Cardiac fibroblast (primary cell): Measurements from ENCODE around the gene ATP2C2.

ENCODE experiments used
- DNase-seq, 2 donors: peaks; one replicate each; pipeline versions ENCODE4 v3.0.0 to v3.0.0-alpha.2; 2010; ENCODE audit warnings: low read depth in 2 of 2
- H3K4me3 ChIP-seq, 2 donors: replicated peaks in 1 of 2; 1 replicate in 1 of 2; 2 replicates in 1 of 2; pipeline ENCODE4 v1.5.1; 2011; ENCODE audit warnings: low read depth in 2 of 2, low read length in 2 of 2, mild to moderate bottlenecking in 2 of 2, moderate library complexity in 1 of 2
- CTCF ChIP-seq: IDR thresholded peaks from one replicate; pipeline ENCODE4 v1.5.1; 2011; ENCODE audit warnings: low read depth, mild to moderate bottlenecking, low read length, inconsistent platforms

ATP2C2 gene

GRCh38 chr16:84503751-84504395 lies 135.5 kb downstream of the ATP2C2 start:
- no peak for TF ChIP-seq CTCF
- peak overlapping the region; percentile 95 to 97 for H3K4me3 ChIP-seq
- peak; percentile 6 to 41 for DNase-seq

DNA sequence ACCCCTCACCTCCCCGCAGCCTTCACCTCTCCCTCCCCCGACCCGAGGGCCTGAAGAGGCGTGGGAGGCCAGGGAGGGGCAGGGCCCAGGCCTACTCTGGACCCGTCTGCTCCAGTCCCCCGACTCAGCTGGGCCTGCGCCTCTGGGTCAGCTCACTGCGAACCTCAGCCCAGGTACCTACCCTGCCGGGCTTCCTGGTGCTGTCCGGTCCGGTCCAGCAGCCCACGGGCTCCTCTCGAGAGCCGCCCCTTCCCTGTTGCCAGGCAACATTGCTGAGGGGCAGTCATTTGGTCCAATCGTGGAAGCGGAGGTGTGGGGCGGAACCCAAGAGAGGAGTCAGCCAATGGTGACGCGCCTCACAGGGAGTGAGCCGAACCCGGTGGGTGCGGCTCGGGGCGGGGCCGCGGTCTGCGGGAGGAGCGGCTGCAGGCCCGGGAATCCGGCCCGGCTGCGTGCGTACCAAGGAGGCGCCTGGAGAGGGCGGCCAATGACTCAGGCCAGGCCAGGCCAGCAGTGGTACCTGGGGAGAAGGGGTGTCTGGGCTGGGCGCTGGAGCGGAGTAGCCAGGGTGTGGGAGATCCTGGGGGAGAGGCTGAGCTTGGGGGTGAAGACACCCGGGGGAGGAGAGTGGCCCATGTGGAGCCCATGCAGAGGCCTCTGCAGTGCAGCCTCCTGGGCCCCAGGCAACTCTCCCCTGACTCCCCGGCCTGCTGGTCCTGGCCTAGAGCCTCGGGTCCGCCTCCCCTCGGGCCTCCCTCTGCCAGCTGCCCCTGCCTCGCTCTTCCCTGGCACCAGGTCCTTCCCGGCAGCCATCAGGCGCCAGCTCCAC lies 136.3 kb downstream of the ATP2C2 start, which contains the start of gene MEAK7:
Gene MEAK7 (minus strand): TSS at position 240 of the 829 bp plus-strand sequence. CDS start 6,573 bp downstream, outside the sequence.
- peak within 1 kb of the TSS; percentile 95 to 97 for H3K4me3 ChIP-seq
- no peak for TF ChIP-seq CTCF
- peak; percentile 99 for DNase-seq

DNA sequence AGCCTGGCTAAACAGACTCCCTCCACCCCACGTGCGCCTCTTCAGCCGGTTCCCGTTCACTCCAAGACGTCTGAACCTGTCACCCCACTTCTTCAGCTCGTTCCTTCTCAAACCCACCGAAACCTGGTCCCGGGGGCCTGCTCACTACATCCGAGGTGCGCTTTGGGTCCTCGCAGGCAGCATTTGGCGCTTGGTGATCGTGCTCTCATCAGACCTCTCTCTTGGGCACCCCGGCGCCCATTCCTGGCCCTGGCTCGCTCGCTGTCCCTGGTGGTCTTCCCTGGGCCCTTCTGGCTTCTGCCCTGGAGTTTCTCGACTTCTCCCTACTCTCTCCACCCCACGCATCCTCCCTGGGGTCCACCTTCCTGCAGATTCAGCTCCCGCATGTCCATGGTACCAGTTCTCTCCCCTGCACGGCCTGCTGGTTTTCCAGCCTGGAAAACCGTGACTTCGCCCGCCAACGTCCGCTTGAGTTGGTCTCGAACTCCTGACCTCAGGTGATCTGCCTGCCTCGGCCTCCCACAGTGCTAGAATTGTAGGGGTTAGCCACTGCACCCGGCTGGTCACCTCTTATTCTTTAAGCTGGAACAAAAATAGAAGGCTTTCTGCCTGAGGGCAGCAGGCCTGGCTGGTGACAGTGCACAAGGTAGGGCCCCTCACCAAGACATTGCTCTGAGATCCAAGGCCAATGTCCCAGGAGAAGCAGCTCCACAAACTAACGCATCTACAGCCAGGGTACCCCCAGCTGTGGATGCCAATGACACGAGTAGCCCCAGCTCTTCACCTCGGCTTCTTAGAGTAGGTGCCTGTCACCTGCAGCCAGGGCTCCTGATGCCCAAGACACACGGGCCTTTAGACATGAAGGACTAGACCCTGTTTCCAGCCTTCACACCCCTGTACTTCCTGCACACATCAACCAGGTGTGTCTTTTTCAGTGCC lies 137.2 kb downstream of the ATP2C2 start:
- TF ChIP-seq CTCF: no peak
- H3K4me3 ChIP-seq: peak overlapping the region; percentile 49 to 97
- no peak for DNase-seq

- no peak overlapping the region for H3K4me3 ChIP-seq
- no peak for TF ChIP-seq CTCF
- no peak for DNase-seq
Observed at GRCh38 chr16:84507011-84507982, 139.0 kb downstream of the ATP2C2 start.

DNA sequence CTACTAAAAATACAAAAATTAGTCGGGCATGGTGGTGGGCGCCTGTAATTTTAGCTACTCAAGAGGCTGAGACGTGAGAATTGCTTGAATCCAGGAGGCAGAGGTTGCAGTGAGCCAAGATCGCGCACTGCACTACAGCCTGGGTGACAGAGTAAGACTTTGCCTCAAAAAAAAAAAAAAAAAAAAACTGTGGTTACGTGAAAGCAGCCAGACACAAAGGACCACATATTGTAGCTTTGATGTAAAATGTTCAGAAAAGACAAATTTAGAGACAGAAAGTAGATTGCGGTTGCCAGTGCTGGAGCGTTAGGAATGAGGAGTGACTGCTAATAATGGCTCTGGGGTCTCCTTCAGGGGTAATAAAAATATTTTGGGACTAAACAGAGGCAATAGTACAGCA lies 140.2 kb downstream of the ATP2C2 start:
- TF ChIP-seq CTCF: no peak
- no peak overlapping the region for H3K4me3 ChIP-seq
- DNase-seq: no peak
